ENCODE results near the gene SIAH2. TPM values are rescaled to one million over a fixed set of nuclear protein-coding genes. Genes with fewer than 3 reads are reported as not detected.

The SIAH2 gene
- polyA plus RNA-seq, 1 of the 3 experiments (the other 2 are of a cell fraction) = 18.4 TPM

GRCh38 chr3:150729682-150730360 is 33.1 kb downstream of the SIAH2 start:
- POLR2A ChIA-PET = no interaction called here
- no peaks in the 10 kb centered on the region for H3K27me3 ChIP-seq (ENCODE audit: insufficient read depth)

GRCh38 chr3:150727653-150728502 is 35.1 kb downstream of the SIAH2 start:
- Histone ChIP-seq H3K4me1 (ENCODE audit: control insufficient read depth in 1 of 2, insufficient read depth in 2 of 2, low read depth in 1 of 2, low read length in 1 of 2) (no peaks in the 10 kb centered on the region; a peak in 1 of 4 replicates), H3K79me2 (ENCODE audit: insufficient read depth) (no peaks in the 10 kb centered on the region), H3K4me2 (no peak overlapping the region), H3K36me3 (replicated peaks in 1 of 2; ENCODE audit: control insufficient read depth in 1 of 2, insufficient read depth in 2 of 2, low read length in 1 of 2) (no peaks in the 10 kb centered on the region), H2AFZ (ENCODE audit: low read depth) (no peak overlapping the region), H3K27me3 (ENCODE audit: insufficient read depth) (no peaks in the 10 kb centered on the region), H3K9me2 (no peaks in the 10 kb centered on the region), H3K27ac (ENCODE audit: low read depth in 2 of 2, low read length in 1 of 2) (no peak overlapping the region), H3K9me3 (no peaks in the 10 kb centered on the region), H3K9ac (no peak overlapping the region), H3F3A (replicated peaks; ENCODE audit: insufficient read depth) (no peaks in the 10 kb centered on the region), H3K4me3 (ENCODE audit: low read depth in 2 of 2, low read length in 1 of 2) (no peak overlapping the region), H4K20me1 (ENCODE audit: insufficient read depth) (no peaks in the 10 kb centered on the region)
- WGBS (ENCODE audit: low lambda C conversion rate) = 87% methylated on average over 18 of the region's 19 CpGs
- ChIA-PET CTCF (interaction anchor here (0.6 to 1.8 kb wide), 3 partner anchors 60 to 418 kb away, joined by 3 to 8 read pairs (median 5); no protein-coding TSS in a partner anchor), POLR2A (interaction anchor here (0.6 to 1.0 kb wide), 2 partner anchors 8 to 25 kb away, joined by 3 read pairs; no protein-coding TSS in a partner anchor)
- TF ChIP-seq USF1 (IDR thresholded peaks at IDR 0.05; ENCODE audit: borderline replicate concordance, low read depth) = no peak
- DNase-seq = no peak

More at GRCh38 chr3:150729682-150730360, 33.1 kb downstream of the SIAH2 start:
- H3K4me3 ChIP-seq (ENCODE audit: low read depth in 2 of 2, low read length in 1 of 2) = no peak overlapping the region
- H4K20me1 ChIP-seq (ENCODE audit: insufficient read depth) = no peaks in the 10 kb centered on the region
- H3K9me2 ChIP-seq = no peaks in the 10 kb centered on the region
- no peak overlapping the region for H2AFZ ChIP-seq (ENCODE audit: low read depth)
- no peaks in the 10 kb centered on the region for H3F3A ChIP-seq (replicated peaks; ENCODE audit: insufficient read depth)
- H3K4me1 ChIP-seq (ENCODE audit: control insufficient read depth in 1 of 2, insufficient read depth in 2 of 2, low read depth in 1 of 2, low read length in 1 of 2) = no peaks in the 10 kb centered on the region; a peak in 1 of 4 replicates
- CTCF ChIA-PET = interaction anchor here (0.8 to 1.8 kb wide), 3 partner anchors 9 to 58 kb away, joined by 4 to 14 read pairs (median 8); no protein-coding TSS in a partner anchor
- no peaks in the 10 kb centered on the region for H3K79me2 ChIP-seq (ENCODE audit: insufficient read depth)
- H3K36me3 ChIP-seq (replicated peaks in 1 of 2; ENCODE audit: control insufficient read depth in 1 of 2, insufficient read depth in 2 of 2, low read length in 1 of 2) = no peaks in the 10 kb centered on the region
- WGBS (ENCODE audit: low lambda C conversion rate) = 93% methylated on average over 9 of the region's 9 CpGs
- no peak overlapping the region for H3K9ac ChIP-seq
- TF ChIP-seq JUND (IDR thresholded peaks at IDR 0.05) = no peak
- no peak for TF ChIP-seq FOXJ3 (CRISPR knock-in tag; IDR thresholded peaks at IDR 0.05)
- TF ChIP-seq RXRA (IDR thresholded peaks at IDR 0.05; ENCODE audit: borderline replicate concordance, low read depth) = no peak
- no peak for TF ChIP-seq USF2 (IDR thresholded peaks at IDR 0.05; ENCODE audit: borderline replicate concordance, low read depth, low read length)
- no peaks in the 10 kb centered on the region for H3K9me3 ChIP-seq
- no peak overlapping the region for H3K27ac ChIP-seq (ENCODE audit: low read depth in 2 of 2, low read length in 1 of 2)
- no peak for DNase-seq
- no peak overlapping the region for H3K4me2 ChIP-seq

- POLR2A ChIA-PET = no interaction called here
- Histone ChIP-seq H3K27me3 (ENCODE audit: insufficient read depth) (no peaks in the 10 kb centered on the region), H2AFZ (ENCODE audit: low read depth) (no peak overlapping the region), H3K4me3 (ENCODE audit: low read depth in 2 of 2, low read length in 1 of 2) (no peak overlapping the region), H3K9ac (no peak overlapping the region), H3K9me3 (no peaks in the 10 kb centered on the region), H3F3A (replicated peaks; ENCODE audit: insufficient read depth) (no peaks in the 10 kb centered on the region), H3K36me3 (replicated peaks in 1 of 2; ENCODE audit: control insufficient read depth in 1 of 2, insufficient read depth in 2 of 2, low read length in 1 of 2) (no peaks in the 10 kb centered on the region), H3K9me2 (no peaks in the 10 kb centered on the region), H3K79me2 (ENCODE audit: insufficient read depth) (no peaks in the 10 kb centered on the region), H3K4me2 (no peak overlapping the region), H3K4me1 (ENCODE audit: control insufficient read depth in 1 of 2, insufficient read depth in 2 of 2, low read depth in 1 of 2, low read length in 1 of 2) (peaks cover 0 to 3% of the 10 kb centered on the region in 2 experiments; a peak in 1 of 4 replicates), H3K27ac (ENCODE audit: low read depth in 2 of 2, low read length in 1 of 2) (no peak overlapping the region), H4K20me1 (ENCODE audit: insufficient read depth) (no peaks in the 10 kb centered on the region)
- WGBS (ENCODE audit: low lambda C conversion rate) = 98% methylated on average over 2 of the region's 7 CpGs
- CTCF ChIA-PET = interaction anchor here (0.5 kb wide), 1 partner anchor 26 kb away, joined by 3 read pairs; no protein-coding TSS in a partner anchor
- no peak for TF ChIP-seq TCF12 (IDR thresholded peaks at IDR 0.05)
- TF ChIP-seq JUND (IDR thresholded peaks at IDR 0.05) = no peak
- no peak for TF ChIP-seq YY1 (IDR thresholded peaks at IDR 0.05; ENCODE audit: low read depth)
- TF ChIP-seq CTCF (IDR thresholded peaks at IDR 0.05) = no peak
- no peak for TF ChIP-seq SMC3 (IDR thresholded peaks at IDR 0.05; ENCODE audit: low read depth, low read length)
- TF ChIP-seq MEF2A (IDR thresholded peaks at IDR 0.05; ENCODE audit: borderline replicate concordance, low read depth) = no peak
- TF ChIP-seq IRF3 (IDR thresholded peaks at IDR 0.05; ENCODE audit: low read depth, low read length) = no peak
- DNase-seq = no peak
Observed at GRCh38 chr3:150725548-150725947, 37.4 kb downstream of the SIAH2 start.
